WTC11 (cell line): ENCODE data around the gene TMEM196.

ENCODE experiments used
- TF ChIP-seq, protein P1 (sequence below): sonication (generic); formaldehyde crosslinking; IDR thresholded peaks from 2 replicates; pipeline ENCODE4 v1.8.1; 2022; ENCODE audit warnings: low read depth, mild to moderate bottlenecking, moderate library complexity, missing genetic modification reagents, borderline replicate concordance
- TF ChIP-seq, protein P2 (sequence below): fragments of 200-600 bp; IDR thresholded peaks from 2 replicates; pipeline ENCODE4 v1.8.0; 2022; ENCODE audit warnings: antibody characterized with exemption
- TF ChIP-seq, protein P3 (sequence below): sonication (generic); formaldehyde crosslinking; IDR thresholded peaks from 2 replicates; pipeline ENCODE4 v1.8.1; 2022; ENCODE audit warnings: low read depth, missing genetic modification reagents, borderline replicate concordance

DNA sequence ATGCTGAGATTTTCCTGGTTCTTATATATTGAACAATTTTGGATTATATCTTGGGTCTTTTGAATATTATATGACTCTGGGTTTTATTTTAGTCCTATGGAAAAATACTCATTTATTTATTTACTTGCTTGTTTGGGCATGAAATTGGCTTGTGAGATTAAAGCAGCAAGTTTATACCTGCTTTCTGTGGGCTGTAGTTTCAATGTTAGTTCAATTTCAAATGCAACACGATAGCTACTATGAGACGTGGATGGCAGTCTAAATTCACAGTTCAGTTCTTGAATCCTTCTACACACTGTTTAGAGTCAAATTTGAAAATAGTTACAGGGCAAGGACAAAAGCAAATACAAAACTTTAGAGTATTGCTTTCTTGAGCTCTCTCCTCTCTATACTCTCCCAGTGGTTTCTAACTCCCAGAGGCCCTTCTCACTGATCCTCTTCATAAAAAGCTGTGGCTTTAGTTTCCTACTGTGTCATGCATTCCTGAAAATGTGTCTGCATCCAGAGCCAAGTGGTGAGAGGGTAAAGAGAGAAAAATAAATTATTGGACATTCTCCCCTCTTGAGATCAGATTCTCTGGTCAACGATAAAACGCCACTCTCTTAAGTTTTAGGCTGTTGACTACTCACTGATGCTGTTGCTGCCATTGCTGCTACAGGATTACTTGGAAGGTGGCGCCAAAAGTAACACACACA lies 99.0 kb downstream of the TMEM196 start:
- TF ChIP-seq, protein P1, sequence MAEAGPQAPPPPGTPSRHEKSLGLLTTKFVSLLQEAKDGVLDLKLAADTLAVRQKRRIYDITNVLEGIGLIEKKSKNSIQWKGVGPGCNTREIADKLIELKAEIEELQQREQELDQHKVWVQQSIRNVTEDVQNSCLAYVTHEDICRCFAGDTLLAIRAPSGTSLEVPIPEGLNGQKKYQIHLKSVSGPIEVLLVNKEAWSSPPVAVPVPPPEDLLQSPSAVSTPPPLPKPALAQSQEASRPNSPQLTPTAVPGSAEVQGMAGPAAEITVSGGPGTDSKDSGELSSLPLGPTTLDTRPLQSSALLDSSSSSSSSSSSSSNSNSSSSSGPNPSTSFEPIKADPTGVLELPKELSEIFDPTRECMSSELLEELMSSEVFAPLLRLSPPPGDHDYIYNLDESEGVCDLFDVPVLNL (CRISPR knock-in tag): no peak
- TF ChIP-seq, protein P2, sequence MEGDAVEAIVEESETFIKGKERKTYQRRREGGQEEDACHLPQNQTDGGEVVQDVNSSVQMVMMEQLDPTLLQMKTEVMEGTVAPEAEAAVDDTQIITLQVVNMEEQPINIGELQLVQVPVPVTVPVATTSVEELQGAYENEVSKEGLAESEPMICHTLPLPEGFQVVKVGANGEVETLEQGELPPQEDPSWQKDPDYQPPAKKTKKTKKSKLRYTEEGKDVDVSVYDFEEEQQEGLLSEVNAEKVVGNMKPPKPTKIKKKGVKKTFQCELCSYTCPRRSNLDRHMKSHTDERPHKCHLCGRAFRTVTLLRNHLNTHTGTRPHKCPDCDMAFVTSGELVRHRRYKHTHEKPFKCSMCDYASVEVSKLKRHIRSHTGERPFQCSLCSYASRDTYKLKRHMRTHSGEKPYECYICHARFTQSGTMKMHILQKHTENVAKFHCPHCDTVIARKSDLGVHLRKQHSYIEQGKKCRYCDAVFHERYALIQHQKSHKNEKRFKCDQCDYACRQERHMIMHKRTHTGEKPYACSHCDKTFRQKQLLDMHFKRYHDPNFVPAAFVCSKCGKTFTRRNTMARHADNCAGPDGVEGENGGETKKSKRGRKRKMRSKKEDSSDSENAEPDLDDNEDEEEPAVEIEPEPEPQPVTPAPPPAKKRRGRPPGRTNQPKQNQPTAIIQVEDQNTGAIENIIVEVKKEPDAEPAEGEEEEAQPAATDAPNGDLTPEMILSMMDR: no peak
- TF ChIP-seq, protein P3, sequence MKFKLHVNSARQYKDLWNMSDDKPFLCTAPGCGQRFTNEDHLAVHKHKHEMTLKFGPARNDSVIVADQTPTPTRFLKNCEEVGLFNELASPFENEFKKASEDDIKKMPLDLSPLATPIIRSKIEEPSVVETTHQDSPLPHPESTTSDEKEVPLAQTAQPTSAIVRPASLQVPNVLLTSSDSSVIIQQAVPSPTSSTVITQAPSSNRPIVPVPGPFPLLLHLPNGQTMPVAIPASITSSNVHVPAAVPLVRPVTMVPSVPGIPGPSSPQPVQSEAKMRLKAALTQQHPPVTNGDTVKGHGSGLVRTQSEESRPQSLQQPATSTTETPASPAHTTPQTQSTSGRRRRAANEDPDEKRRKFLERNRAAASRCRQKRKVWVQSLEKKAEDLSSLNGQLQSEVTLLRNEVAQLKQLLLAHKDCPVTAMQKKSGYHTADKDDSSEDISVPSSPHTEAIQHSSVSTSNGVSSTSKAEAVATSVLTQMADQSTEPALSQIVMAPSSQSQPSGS: no peak
